Activated CD8-positive, alpha-beta memory T cell treated with anti-CD3 and anti-CD28 coated beads for 48 hours (primary cell): Measurements from ENCODE around the gene ZNF608.

Experiments
- DNase-seq, 3 experiments: peaks; one replicate each; pipeline ENCODE4 v3.0.0-alpha.2; 2020; ENCODE audit warnings: low read depth in 2 of 3, low spot score in 2 of 3

ZNF608 gene

GRCh38 chr5:124745928-124746915, at the start of gene ZNF608:
Gene ZNF608 (minus strand): TSS chr5:124746639. CDS start chr5:124744989, 1,650 bp downstream.
- no peak for DNase-seq

GRCh38 chr5:124795829-124796228, 49.4 kb upstream of the ZNF608 start:
- no peak for DNase-seq

- DNase-seq = no peak
Observed at GRCh38 chr5:124790895-124791732, 44.7 kb upstream of the ZNF608 start.

GRCh38 chr5:124790301-124790894, 44.0 kb upstream of the ZNF608 start:
- no peak for DNase-seq

- DNase-seq = no peak
Observed at GRCh38 chr5:124789104-124789605, 42.7 kb upstream of the ZNF608 start.

- no peak for DNase-seq
Observed at GRCh38 chr5:124783794-124784193, 37.4 kb upstream of the ZNF608 start.

GRCh38 chr5:124783285-124783684, 36.8 kb upstream of the ZNF608 start:
- DNase-seq = no peak

- DNase-seq = no peak
Observed at GRCh38 chr5:124782262-124782661, 35.8 kb upstream of the ZNF608 start.

GRCh38 chr5:124780011-124780410, 33.6 kb upstream of the ZNF608 start:
- no peak for DNase-seq

GRCh38 chr5:124773315-124774311, 27.2 kb upstream of the ZNF608 start:
- no peak for DNase-seq

- DNase-seq = no peak
Observed at GRCh38 chr5:124772457-124773200, 26.2 kb upstream of the ZNF608 start.

GRCh38 chr5:124771761-124772160, 25.3 kb upstream of the ZNF608 start:
- no peak for DNase-seq

- DNase-seq = no peak
Observed at GRCh38 chr5:124764992-124765611, 18.7 kb upstream of the ZNF608 start.

GRCh38 chr5:124764585-124764984, 18.1 kb upstream of the ZNF608 start:
- no peak for DNase-seq

GRCh38 chr5:124761010-124761409, 14.6 kb upstream of the ZNF608 start:
- no peak for DNase-seq

GRCh38 chr5:124760608-124761007, 14.2 kb upstream of the ZNF608 start:
- DNase-seq = no peak

- DNase-seq = no peak
Observed at GRCh38 chr5:124755565-124755964, 9.1 kb upstream of the ZNF608 start.

GRCh38 chr5:124755041-124755440, 8.6 kb upstream of the ZNF608 start:
- DNase-seq = no peak
